ENCODE results near the gene PRR20G.

GRCh38 chr3:127307112-127307835 is 19.4 kb upstream of the PRR20G start:
- TF ChIP-seq CTCF (IDR thresholded peaks at IDR 0.05 in 2 of 3, conservative IDR thresholded peaks at IDR 0.05 in 1 of 3; ENCODE audit: insufficient read depth in 2 of 3, low read depth in 1 of 3, low read length in 3 of 3), result no peak
- TF ChIP-seq CHD4 (IDR thresholded peaks at IDR 0.05; ENCODE audit: insufficient read depth, insufficient replicate concordance, low read depth, low read length, poor library complexity, severe bottlenecking), result no peak
- TF ChIP-seq TAF15 (IDR thresholded peaks at IDR 0.05; ENCODE audit: low read depth, low read length), result no peak
- TF ChIP-seq E2F5 (CRISPR knock-in tag; IDR thresholded peaks at IDR 0.05), result no peak
- no peak for TF ChIP-seq USF1 (CRISPR knock-in tag; IDR thresholded peaks at IDR 0.05)
- TF ChIP-seq KLF10 (CRISPR knock-in tag; IDR thresholded peaks at IDR 0.05), result no peak
- no peak for TF ChIP-seq SAP30 (IDR thresholded peaks at IDR 0.05; ENCODE audit: borderline replicate concordance, insufficient read depth, low read depth, low read length, poor library complexity, severe bottlenecking)
- no peak for TF ChIP-seq KLF16 (IDR thresholded peaks at IDR 0.05)
